Hematopoietic multipotent progenitor cell treated with erythropoietin and hydrocortisone succinate and interleukin-3 and kit ligand, for 6 days (in vitro differentiated cells): ENCODE data around the gene RPS5.
A peak's percentile ranks its signal among the peaks of the same experiment; 100 is the strongest.

Experiments
- DNase-seq: peaks from one replicate; pipeline ENCODE4 v3.0.0-alpha.2; 2015

Gene RPS5

GRCh38 chr19:58385891-58386575 lies 1.0 kb upstream of the RPS5 start:
- peak; percentile 52 for DNase-seq

- peak; percentile 33 for DNase-seq
These were observed 487 bp downstream of the RPS5 start for GRCh38 chr19:58387338-58388174.

GRCh38 chr19:58388175-58388526 lies 1.1 kb downstream of the RPS5 start:
- DNase-seq: no peak

- DNase-seq: no peak
These were observed 6.1 kb downstream of the RPS5 start for GRCh38 chr19:58392945-58393724.

- no peak for DNase-seq
These were observed 6.6 kb downstream of the RPS5 start for GRCh38 chr19:58393725-58394033.

- DNase-seq: no peak
These were observed 7.8 kb downstream of the RPS5 start for GRCh38 chr19:58394821-58395219.

- peak; percentile 45 for DNase-seq
These were observed 8.3 kb downstream of the RPS5 start, which contains the start of gene RNF225 for GRCh38 chr19:58395220-58395978. Gene RNF225, plus strand, starts transcription at chr19:58395656. Its CDS starts 434 bp downstream, at chr19:58396090.

GRCh38 chr19:58395979-58396627 lies 9.0 kb downstream of the RPS5 start:
- peak; percentile 38 for DNase-seq

GRCh38 chr19:58396691-58397532 lies 9.8 kb downstream of the RPS5 start:
- peak; percentile 3 for DNase-seq

GRCh38 chr19:58397533-58398037 lies 10.5 kb downstream of the RPS5 start:
- no peak for DNase-seq

- no peak for DNase-seq
These were observed 11.0 kb downstream of the RPS5 start for GRCh38 chr19:58398087-58398486.

- DNase-seq: no peak
These were observed 11.5 kb downstream of the RPS5 start for GRCh38 chr19:58398545-58398944.

GRCh38 chr19:58399903-58400302 lies 12.8 kb downstream of the RPS5 start:
- DNase-seq: no peak

GRCh38 chr19:58400316-58400915 lies 13.3 kb downstream of the RPS5 start:
- peak; percentile 55 for DNase-seq

GRCh38 chr19:58400916-58401839 lies 14.1 kb downstream of the RPS5 start:
- peak; percentile 100 for DNase-seq

GRCh38 chr19:58401840-58402421 lies 14.9 kb downstream of the RPS5 start:
- DNase-seq: no peak

- DNase-seq: peak; percentile 38
These were observed 16.9 kb downstream of the RPS5 start for GRCh38 chr19:58403920-58404478.

- DNase-seq: peak; percentile 57
These were observed 20.0 kb downstream of the RPS5 start for GRCh38 chr19:58406818-58407657.
